Body of pancreas (tissue), 4 donors: ENCODE data around the gene IDI1.

Experiments used
- POLR2A ChIP-seq, 3 donors: fragments of 450-650 bp; IDR thresholded peaks; one replicate each; pipeline ENCODE4 v1.6.1; 2016; ENCODE audit warnings: antibody characterized with exemption in 3 of 3, mild to moderate bottlenecking in 2 of 3
- TF ChIP-seq, protein P1 (sequence below), 7 experiments: fragments of 450-650 bp in 4 of 7; fragments of 200-600 bp in 3 of 7; sonication (generic) in 3 of 7; IDR thresholded peaks; one replicate each; pipeline ENCODE4 v1.5.1; 2016 to 2019; ENCODE audit warnings: antibody characterized with exemption in 7 of 7

DNA sequence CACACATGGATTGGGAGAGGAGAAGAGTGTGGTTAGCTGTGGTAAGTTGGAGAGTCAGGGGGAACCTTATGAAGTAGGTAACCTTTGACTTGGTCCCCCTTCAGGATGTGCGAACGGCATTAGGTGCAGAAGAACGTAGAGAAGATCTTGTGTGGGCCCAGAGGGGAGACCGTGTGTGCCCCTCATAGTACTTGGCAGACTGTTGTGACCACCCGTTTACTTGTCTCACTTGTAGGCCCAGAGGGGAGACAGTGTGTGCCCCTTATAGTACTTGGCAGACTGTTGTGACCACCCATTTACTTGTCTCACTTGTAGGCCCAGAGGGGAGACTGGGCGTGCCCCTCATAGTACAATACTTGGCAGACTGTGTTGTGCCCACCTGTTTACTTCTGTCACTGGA, 58.1 kb downstream of the IDI1 start:
- TF ChIP-seq, protein P1, sequence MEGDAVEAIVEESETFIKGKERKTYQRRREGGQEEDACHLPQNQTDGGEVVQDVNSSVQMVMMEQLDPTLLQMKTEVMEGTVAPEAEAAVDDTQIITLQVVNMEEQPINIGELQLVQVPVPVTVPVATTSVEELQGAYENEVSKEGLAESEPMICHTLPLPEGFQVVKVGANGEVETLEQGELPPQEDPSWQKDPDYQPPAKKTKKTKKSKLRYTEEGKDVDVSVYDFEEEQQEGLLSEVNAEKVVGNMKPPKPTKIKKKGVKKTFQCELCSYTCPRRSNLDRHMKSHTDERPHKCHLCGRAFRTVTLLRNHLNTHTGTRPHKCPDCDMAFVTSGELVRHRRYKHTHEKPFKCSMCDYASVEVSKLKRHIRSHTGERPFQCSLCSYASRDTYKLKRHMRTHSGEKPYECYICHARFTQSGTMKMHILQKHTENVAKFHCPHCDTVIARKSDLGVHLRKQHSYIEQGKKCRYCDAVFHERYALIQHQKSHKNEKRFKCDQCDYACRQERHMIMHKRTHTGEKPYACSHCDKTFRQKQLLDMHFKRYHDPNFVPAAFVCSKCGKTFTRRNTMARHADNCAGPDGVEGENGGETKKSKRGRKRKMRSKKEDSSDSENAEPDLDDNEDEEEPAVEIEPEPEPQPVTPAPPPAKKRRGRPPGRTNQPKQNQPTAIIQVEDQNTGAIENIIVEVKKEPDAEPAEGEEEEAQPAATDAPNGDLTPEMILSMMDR (IDR thresholded peaks at IDR 0.05) = no peak
- TF ChIP-seq POLR2A (IDR thresholded peaks at IDR 0.05) = no peak
